Right lobe of liver (tissue), 4 donors: ENCODE data around the gene CCDC92.

ENCODE experiments used
- POLR2A ChIP-seq: fragments of 450-650 bp; IDR thresholded peaks from one replicate; pipeline ENCODE4 v1.6.1; 2017; ENCODE audit warnings: antibody characterized with exemption, mild to moderate bottlenecking
- TF ChIP-seq, protein P1 (sequence below), 4 donors: fragments of 200-600 bp in 3 of 4; fragments of 450-650 bp in 1 of 4; IDR thresholded peaks; one replicate each; pipeline versions ENCODE4 v1.5.1 to v1.8.0; 2016 to 2022; ENCODE audit warnings: antibody characterized with exemption in 4 of 4, mild to moderate bottlenecking in 2 of 4
- donor health status: DM: no; HTN: no; CAD: no.
- donor health status: DM: no; HTN: no; CAD: no.
- donor health status: DM: no; HTN: yes; CAD: no.

DNA sequence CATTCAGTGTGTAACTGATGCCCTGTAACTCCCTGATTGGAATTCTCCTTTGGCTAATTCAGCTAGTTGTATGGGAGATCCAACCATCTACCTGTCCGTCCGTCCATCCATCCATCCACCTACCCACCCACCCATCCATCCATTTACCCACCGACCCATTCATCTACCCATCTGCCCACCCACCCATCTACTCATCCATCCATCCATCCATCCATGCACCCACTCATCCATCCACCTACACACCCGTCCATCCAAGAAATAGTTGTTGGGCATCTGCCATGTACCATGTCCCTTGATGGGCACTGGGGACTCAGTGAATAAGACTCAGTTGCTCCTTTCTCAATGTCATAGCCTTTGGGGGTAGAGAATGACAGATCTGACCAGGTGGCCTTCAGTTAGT lies 48.1 kb downstream of the CCDC92 start:
- TF ChIP-seq, protein P1, sequence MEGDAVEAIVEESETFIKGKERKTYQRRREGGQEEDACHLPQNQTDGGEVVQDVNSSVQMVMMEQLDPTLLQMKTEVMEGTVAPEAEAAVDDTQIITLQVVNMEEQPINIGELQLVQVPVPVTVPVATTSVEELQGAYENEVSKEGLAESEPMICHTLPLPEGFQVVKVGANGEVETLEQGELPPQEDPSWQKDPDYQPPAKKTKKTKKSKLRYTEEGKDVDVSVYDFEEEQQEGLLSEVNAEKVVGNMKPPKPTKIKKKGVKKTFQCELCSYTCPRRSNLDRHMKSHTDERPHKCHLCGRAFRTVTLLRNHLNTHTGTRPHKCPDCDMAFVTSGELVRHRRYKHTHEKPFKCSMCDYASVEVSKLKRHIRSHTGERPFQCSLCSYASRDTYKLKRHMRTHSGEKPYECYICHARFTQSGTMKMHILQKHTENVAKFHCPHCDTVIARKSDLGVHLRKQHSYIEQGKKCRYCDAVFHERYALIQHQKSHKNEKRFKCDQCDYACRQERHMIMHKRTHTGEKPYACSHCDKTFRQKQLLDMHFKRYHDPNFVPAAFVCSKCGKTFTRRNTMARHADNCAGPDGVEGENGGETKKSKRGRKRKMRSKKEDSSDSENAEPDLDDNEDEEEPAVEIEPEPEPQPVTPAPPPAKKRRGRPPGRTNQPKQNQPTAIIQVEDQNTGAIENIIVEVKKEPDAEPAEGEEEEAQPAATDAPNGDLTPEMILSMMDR (IDR thresholded peaks at IDR 0.05): no peak
- TF ChIP-seq POLR2A: no peak
